ENCODE results near the gene HSH2D.

GRCh38 chr19:16139752-16140151, 3.7 kb upstream of the HSH2D start:
- TF ChIP-seq GATA2 (IDR thresholded peaks at IDR 0.05; ENCODE audit: low read depth, low read length) (no peak), GATA3 (IDR thresholded peaks at IDR 0.05; ENCODE audit: low read depth, low read length) (no peak)

All from SH-SY5Y (cell line).